ENCODE data around the gene SLC38A10. TPM values are rescaled to one million over a fixed set of nuclear protein-coding genes. Genes with fewer than 3 reads are reported as not detected.

SLC38A10 gene
- total RNA-seq, 1 experiment from 2014 or later = 43.8 TPM

DNA sequence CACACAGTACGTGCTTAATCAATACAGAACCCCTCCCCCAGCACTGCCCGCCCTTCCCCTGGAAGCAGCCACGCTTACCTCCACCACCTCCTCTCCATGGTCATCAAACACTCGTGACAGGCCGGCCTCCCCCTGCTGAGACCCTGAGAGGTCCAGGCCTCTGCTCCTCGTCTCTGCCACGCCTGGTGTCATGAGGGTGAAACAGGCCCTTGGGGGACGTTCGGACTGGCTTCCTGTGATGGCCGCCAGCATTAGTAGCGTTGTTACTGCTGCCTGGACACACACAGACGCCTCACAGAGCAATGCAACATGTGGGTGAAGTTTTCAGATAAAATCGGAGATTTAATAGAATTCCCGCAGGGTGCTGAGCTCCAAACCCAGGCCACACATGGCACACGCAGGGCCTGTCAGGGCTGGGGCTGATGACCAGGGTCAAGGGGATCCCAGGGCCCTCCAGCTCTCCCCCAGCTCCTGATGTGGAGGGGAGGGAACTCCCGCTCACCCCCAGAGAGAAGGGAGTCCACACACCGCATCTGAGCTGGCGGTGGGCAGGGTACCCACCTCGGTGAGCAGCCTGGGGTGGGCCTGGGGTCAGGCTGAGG lies 15.9 kb upstream of the SLC38A10 start:
- Histone ChIP-seq H3K4ac (ENCODE audit: low read depth, low read length) (no peak overlapping the region), H2AK5ac (ENCODE audit: insufficient read length, low read length) (no peak overlapping the region), H4K91ac (ENCODE audit: insufficient read length, low read depth, low read length) (no peak overlapping the region), H3K4me2 (ENCODE audit: insufficient read depth, insufficient read length, low read length) (no peak overlapping the region), H4K20me1 (ENCODE audit: control insufficient read depth, insufficient read depth, insufficient read length) (no peaks in the 10 kb centered on the region), H4K5ac (ENCODE audit: insufficient read length, low read depth, low read length) (no peak overlapping the region), H3K14ac (ENCODE audit: insufficient read depth, low read length) (no peak overlapping the region), H3K79me2 (ENCODE audit: insufficient read depth, low read length) (no peaks in the 10 kb centered on the region), H3K23me2 (ENCODE audit: insufficient read length, low read depth, low read length, poor library complexity, severe bottlenecking) (no peaks in the 10 kb centered on the region), H3K27me3 (ENCODE audit: insufficient read depth, low read length) (no peaks in the 10 kb centered on the region), H3K9me3 (ENCODE audit: control insufficient read depth, low read depth, low read length) (no peaks in the 10 kb centered on the region), H2BK20ac (ENCODE audit: low read depth, low read length, poor library complexity, severe bottlenecking) (no peak overlapping the region), H3K27ac (ENCODE audit: insufficient read length, low read depth, low read length) (no peak overlapping the region), H3K79me1 (ENCODE audit: insufficient read depth, low read depth, low read length, poor library complexity, severe bottlenecking) (no peaks in the 10 kb centered on the region), H2BK120ac (ENCODE audit: low read depth, low read length, poor library complexity, severe bottlenecking) (no peak overlapping the region), H2BK12ac (ENCODE audit: insufficient read length, low read depth, low read length) (no peak overlapping the region), H2BK15ac (ENCODE audit: low read depth, low read length) (no peak overlapping the region), H4K8ac (replicated peaks; ENCODE audit: insufficient read length, low read depth, low read length) (no peak overlapping the region), H2AFZ (ENCODE audit: low read length) (no peak overlapping the region), H3K23ac (ENCODE audit: insufficient read length, low read depth, low read length) (no peak overlapping the region), H3K56ac (ENCODE audit: insufficient read length, low read depth, low read length) (no peak overlapping the region), H3K18ac (ENCODE audit: insufficient read length, low read depth, low read length) (no peak overlapping the region), H2BK5ac (ENCODE audit: insufficient read length, low read length) (no peak overlapping the region), H3T11ph (ENCODE audit: low read length) (no peak overlapping the region), H3K4me1 (ENCODE audit: insufficient read depth, low read length) (no peaks in the 10 kb centered on the region), H3K9ac (ENCODE audit: extremely low read depth, insufficient read length, low read length) (no peak overlapping the region)
- peaks cover 0 to 2% (median 0%) of the 10 kb centered on the region in 3 experiments; a peak in 2 of 7 replicates for H3K36me3 Mint-ChIP-seq (ENCODE audit: insufficient read depth in 1 of 3, low read depth in 3 of 3)
- peaks cover 2 to 3% of the 10 kb centered on the region in 2 experiments; a peak in 2 of 5 replicates for H3K9me3 Mint-ChIP-seq
- WGBS (ENCODE audit: extremely low coverage, insufficient read length, low lambda C conversion rate) = no CpG with 5 or more reads among the region's 19 CpGs
- TF ChIP-seq, protein P1, sequence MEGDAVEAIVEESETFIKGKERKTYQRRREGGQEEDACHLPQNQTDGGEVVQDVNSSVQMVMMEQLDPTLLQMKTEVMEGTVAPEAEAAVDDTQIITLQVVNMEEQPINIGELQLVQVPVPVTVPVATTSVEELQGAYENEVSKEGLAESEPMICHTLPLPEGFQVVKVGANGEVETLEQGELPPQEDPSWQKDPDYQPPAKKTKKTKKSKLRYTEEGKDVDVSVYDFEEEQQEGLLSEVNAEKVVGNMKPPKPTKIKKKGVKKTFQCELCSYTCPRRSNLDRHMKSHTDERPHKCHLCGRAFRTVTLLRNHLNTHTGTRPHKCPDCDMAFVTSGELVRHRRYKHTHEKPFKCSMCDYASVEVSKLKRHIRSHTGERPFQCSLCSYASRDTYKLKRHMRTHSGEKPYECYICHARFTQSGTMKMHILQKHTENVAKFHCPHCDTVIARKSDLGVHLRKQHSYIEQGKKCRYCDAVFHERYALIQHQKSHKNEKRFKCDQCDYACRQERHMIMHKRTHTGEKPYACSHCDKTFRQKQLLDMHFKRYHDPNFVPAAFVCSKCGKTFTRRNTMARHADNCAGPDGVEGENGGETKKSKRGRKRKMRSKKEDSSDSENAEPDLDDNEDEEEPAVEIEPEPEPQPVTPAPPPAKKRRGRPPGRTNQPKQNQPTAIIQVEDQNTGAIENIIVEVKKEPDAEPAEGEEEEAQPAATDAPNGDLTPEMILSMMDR (conservative IDR thresholded peaks at IDR 0.05) = no peak
- peaks cover 7% of the 10 kb centered on the region for H3K27me3 Mint-ChIP-seq (ENCODE audit: low read depth)
- H3K4me3 Mint-ChIP-seq = no peak overlapping the region; a peak in 1 of 5 replicates
- H3K27ac Mint-ChIP-seq = no peak overlapping the region
- H3K4me1 Mint-ChIP-seq = peaks cover 11 to 17% of the 10 kb centered on the region in 2 experiments
- no peak for DNase-seq

Measured in H9 (cell line).